ENCODE data around the gene INO80D. TPM values are rescaled to one million over a fixed set of nuclear protein-coding genes. Genes with fewer than 3 reads are reported as not detected.
"Not testable (repeated sequence)": the region's sequence is repeated elsewhere in the genome, so short reads cannot be mapped to it uniquely, and the experiment has no call there.

Gene INO80D
- polyA plus RNA-seq, 10 donors, result 5.7 to 9.8 (median 7.6) TPM

DNA sequence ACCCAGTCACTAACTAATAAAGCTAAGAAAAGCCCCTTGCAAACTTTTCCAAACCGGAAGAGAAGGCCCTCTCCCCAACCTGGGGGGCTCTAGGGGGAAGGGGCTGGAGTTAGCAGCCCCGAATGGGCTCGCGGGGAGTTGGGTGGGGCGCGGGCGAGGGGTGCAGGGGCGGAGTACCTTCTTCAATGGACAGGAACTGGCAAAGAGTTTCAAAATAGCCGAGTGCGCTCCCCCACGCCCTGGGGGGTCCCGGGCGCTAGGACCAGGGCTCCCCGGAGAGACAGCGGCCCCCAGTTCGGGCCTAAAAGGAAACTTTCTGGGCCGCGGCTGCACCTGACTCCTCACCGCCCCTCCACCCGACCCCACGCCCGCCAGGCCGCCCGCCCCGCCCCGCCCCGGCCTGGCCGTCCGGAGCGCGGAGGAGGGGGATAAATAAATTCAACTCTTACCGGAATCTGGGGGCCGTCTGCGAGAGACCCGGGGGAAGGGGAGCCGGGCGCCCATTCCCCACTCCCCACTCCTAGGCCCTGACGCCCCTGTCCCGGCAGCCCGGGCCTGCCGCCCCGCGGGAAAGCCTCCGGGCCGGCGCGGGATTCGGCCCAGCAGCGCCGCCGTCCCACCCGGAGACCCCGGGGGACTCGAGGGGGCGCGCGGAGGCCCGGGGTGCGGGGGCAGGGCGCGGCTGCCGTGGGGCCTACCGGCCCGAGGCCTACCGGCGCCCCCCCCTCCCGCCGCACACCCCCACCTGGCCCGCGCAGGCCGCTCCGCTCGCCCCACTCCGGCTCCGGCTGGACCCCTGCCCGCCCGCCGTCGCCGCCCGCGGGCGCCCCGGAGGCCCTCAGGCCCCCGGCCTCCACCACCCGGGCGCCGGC, 868 bp downstream of the INO80D start:
- DNase-seq, result peak; percentile 25 to 82 (median 46)

DNA sequence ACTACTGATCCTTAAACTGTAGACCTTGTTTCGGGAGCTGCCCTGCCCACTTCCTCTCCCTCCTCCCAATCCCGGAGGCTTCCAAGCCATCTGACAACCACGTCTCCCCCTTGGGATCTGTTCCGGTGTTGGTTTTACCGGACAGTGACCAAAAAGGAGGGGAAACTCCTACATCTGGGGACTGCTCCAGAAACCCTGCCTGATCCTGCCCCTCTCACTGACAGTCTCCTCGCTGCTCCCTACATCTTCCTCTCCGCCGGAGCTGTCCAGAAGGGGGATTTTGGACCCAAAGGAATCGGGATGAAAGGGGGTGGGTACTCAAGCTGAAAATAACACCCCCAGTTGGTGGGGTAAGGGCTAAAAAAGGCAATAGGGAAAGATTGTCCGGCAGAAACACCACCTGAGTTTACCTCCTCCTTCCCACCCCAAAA, 1.5 kb downstream of the INO80D start:
- DNase-seq, result peak; percentile 76 to 87 (median 77)

DNA sequence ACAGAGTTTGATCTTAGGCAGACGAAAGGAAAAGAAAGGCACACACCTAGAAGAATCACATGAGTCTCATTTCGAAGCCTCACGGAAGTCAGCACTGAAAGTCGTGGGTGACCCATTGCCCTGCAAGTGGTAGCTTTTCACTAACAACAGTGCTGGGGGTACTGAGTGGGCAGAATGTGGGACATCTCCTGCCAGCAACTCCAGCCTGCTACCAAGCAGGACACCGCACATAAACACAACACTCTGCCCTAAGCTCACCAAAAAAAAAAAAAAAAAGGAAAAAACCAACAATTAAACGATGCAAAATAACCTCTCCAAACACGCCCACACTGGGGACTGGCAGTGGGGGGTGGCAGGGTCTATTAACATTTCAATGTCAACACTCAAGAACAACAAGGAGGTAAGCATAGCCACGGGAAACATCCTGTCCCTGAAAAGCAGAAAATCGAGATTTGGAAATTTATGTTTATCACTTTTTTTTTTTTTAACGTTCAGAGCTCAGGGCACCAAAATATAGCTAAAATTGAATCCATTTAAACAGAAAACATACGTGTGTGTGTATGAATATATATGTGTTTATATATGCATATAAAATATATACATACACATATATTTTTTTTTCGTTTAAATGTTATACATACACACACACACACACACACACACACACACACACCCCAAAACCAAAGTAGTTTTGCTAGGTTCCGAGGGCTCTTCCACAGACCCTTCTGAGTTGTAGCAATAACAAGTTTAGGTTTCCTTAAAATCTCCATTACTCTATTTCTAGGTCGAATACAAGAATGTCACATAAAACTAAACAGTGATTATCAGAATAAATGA, 2.2 kb downstream of the INO80D start:
- DNase-seq, result peak in 1 of 3 donors; percentile 17

- DNase-seq, result no peak
Measured at GRCh38 chr2:206082298-206082843, 3.6 kb downstream of the INO80D start.

DNA sequence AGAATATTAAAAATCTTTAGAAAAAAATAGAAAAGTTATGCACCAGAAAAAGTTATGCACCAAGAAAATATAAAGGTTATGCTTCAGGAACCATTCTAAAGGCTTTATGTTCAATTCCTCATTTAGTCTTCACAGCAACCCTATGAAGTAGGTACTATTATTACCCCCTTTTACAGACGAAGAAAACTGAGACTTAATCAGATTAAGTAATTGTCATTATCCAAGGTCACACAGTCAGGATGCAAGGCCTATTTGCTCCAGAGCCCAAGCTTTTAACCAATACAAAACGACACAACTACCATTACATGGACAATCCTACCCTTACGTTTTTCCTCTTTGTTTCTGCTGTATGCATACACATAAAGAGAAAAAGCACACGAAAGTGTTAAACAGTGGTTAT, 5.0 kb downstream of the INO80D start:
- DNase-seq, result no peak

- no peak for DNase-seq
Measured at GRCh38 chr2:206079699-206080465, 6.1 kb downstream of the INO80D start.

DNA sequence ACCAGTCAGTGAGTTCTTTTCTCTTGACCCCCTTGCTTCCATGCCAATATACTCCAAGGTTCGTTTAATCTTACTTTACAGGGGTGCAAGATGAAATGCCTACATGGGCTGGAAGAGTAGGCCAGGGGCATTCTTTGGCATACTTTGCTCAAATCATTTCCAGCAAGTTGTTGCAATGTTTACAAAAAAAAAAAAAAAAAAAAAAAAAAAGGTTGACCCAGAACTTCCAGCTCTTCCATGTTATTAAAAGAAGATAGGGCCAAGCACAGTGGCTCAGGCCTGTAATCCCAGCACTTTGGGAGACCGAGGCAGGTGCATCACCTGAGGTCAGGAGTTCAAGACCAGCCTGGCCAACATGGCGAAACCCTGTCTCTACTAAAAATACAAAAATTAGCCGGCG, 8.1 kb downstream of the INO80D start:
- not testable (repeated sequence) for DNase-seq

GRCh38 chr2:206075113-206075512, 10.9 kb downstream of the INO80D start:
- no peak for DNase-seq

GRCh38 chr2:206071807-206072206, 14.2 kb downstream of the INO80D start:
- no peak for DNase-seq

DNA sequence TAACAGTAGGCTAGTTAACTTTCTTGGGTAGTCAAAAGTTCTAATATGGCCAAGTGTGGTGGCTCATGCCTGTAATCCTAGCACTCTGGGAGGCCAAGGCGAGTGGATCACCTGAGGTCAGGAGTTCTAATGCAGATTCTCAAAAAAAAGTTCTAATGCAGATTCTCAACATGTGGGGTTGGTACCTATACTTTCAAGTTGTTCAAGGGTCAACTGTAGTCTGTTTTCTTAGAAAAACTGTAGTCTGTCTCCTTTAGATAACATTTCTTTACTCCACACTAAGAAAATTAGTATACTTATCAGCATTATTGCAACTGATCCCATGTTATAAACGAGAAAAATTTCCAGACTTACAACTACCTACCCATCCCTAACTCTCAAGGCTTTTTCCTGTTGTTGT, 16.6 kb downstream of the INO80D start:
- DNase-seq, result no peak

GRCh38 chr2:206068207-206068606, 17.8 kb downstream of the INO80D start:
- DNase-seq, result no peak

DNA sequence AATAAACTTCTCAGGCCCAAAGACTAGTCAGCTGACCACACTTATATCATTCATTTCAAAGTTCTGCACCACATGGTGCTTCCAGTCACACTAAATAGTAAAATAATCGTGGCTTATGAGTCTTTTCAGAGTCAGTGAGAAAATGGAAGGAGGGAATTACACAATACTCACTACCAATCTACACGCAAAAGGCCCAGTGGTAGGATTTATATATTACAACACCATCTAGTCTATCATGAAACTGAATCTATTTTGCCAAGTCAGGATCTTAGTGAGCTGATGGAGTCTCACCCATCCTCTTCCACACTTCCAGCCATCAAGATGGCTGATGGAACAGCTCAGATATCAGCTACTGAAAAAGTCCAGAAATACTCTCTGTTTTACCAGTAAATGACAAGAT, 21.9 kb downstream of the INO80D start:
- no peak for DNase-seq

- DNase-seq, result no peak
Measured at GRCh38 chr2:206063635-206064034, 22.3 kb downstream of the INO80D start.

GRCh38 chr2:206062724-206063123, 23.2 kb downstream of the INO80D start:
- DNase-seq, result no peak

GRCh38 chr2:206056286-206056685, 29.7 kb downstream of the INO80D start:
- no peak for DNase-seq

- DNase-seq, result no peak
Measured at GRCh38 chr2:206054952-206055351, 31.0 kb downstream of the INO80D start.

- DNase-seq, result no peak
Measured at GRCh38 chr2:206051912-206052311, 34.1 kb downstream of the INO80D start.

DNA sequence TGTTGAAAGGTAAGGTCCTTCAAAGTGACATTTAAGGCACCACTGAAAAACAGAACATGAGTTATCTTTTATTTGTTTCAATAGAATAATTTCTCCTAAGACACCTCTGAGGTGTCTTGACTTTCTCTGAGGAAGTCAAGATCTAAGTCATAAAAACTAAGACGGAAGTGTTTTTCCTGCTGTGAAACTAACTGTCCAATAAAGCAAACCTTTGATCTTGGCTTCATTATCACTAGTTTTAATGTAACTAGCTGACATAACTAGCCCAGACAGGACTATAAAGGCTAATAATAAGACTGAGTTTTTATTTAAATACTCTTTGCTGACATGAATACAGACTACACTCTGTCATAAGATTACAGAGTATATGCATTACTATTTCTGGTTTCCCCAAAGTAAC, 36.6 kb downstream of the INO80D start:
- no peak for DNase-seq

DNA sequence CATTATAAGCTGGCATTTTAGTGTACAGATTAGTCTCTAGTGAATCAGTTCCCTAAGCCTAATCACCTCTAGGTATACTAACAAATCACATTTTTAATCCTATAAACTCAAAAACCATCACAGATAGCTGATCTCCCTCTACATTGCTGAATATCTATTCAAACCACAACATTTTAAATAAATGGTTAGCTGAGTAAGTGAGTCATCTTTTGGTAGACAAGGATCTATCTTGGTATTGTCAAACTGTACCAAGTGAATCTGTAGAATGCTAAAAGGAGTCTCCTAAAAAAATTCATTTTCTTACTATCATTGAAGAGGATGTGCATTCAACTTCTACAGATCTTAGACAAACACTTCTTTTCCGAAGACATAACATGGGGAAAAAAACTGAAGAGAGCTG, 40.7 kb downstream of the INO80D start:
- no peak for DNase-seq

DNA sequence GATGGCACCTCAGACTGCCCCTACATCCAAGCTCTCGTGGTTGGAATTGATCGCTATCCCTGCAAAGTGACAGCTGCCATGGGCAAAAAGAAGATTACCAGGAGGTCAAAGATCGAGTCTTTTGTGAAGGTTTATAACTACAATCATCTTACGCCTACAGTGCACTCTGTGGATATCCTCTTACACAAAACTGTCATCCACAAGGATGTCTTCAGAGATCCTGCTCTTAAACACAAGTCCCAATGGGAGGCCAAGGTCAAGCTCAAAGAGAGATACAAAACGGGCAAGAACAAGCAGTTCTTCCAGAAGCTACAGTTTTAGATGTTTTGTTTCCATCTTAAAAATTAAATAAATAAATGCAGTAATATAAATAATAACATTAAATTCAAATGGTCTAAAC, 45.4 kb downstream of the INO80D start:
- DNase-seq, result no peak

DNA sequence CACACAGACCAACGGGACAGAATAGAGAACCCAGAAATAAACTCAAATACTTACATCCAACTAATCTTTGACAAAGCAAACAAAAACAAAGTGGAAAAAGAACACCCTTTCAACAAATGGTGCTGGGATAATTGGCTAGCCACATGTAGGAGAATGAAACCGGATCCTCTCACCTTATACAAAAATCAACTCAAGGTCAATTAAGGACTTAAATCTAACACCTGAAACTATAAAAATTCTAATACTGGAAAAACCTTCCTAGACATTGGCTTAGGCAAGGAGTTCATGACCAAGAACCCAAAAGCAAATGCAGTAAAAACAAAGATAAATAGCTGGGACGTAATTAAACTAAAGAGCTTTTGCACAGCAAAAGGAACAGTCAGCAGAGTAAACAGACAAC, 50.6 kb downstream of the INO80D start:
- DNase-seq, result not testable (repeated sequence)

DNA sequence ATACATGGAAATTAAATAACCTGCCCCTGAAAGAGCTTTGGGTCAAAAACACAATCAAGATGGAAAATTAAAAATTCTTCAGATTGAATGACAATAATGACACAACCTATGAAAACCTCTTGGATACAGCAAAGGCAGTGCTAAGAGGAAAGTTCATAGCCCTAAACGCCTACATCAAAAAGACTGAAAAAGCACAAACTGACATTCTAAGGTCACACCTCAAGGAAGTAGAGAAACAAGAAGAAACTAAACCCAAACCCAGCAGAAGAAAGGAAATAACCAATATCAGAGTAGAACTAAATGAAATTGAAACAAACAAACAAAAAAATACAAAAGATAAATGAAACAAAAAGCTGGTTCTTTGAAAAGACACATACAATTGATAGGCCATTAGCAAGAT, 52.5 kb downstream of the INO80D start:
- DNase-seq, result not testable (repeated sequence)

Data from muscle of back (tissue), 11 donors.